ENCODE measurements around the gene UBASH3B.

The UBASH3B gene

GRCh38 chr11:122734848-122735496, 79.5 kb downstream of the UBASH3B start:
- no peak for DNase-seq

GRCh38 chr11:122737951-122738693, 82.6 kb downstream of the UBASH3B start:
- DNase-seq, result no peak

- no peak for DNase-seq
Measured at GRCh38 chr11:122741613-122742300, 86.2 kb downstream of the UBASH3B start.

- DNase-seq, result no peak
Measured at GRCh38 chr11:122742301-122743018, 86.9 kb downstream of the UBASH3B start.

- no peak for DNase-seq
Measured at GRCh38 chr11:122743097-122743741, 87.7 kb downstream of the UBASH3B start.

GRCh38 chr11:122743949-122744348, 88.4 kb downstream of the UBASH3B start:
- DNase-seq, result no peak

- DNase-seq, result no peak
Measured at GRCh38 chr11:122744357-122744756, 88.8 kb downstream of the UBASH3B start.

- no peak for DNase-seq
Measured at GRCh38 chr11:122745111-122745510, 89.6 kb downstream of the UBASH3B start.

- DNase-seq, result no peak
Measured at GRCh38 chr11:122746050-122746478, 90.5 kb downstream of the UBASH3B start.

GRCh38 chr11:122746611-122747244, 91.2 kb downstream of the UBASH3B start:
- DNase-seq, result no peak

- no peak for DNase-seq
Measured at GRCh38 chr11:122747351-122747781, 91.8 kb downstream of the UBASH3B start.

- DNase-seq, result no peak
Measured at GRCh38 chr11:122749005-122749687, 93.6 kb downstream of the UBASH3B start.

- no peak for DNase-seq
Measured at GRCh38 chr11:122750049-122750448, 94.5 kb downstream of the UBASH3B start.

GRCh38 chr11:122751292-122752070, 96.0 kb downstream of the UBASH3B start:
- no peak for DNase-seq

GRCh38 chr11:122754028-122754427, 98.5 kb downstream of the UBASH3B start:
- DNase-seq, result no peak

- no peak for DNase-seq
Measured at GRCh38 chr11:122754553-122755322, 99.2 kb downstream of the UBASH3B start.

- no peak for DNase-seq
Measured at GRCh38 chr11:122755409-122755808, 99.9 kb downstream of the UBASH3B start.

GRCh38 chr11:122755941-122756340, 100.4 kb downstream of the UBASH3B start:
- no peak for DNase-seq

- DNase-seq, result no peak
Measured at GRCh38 chr11:122756417-122756816, 100.9 kb downstream of the UBASH3B start.

- DNase-seq, result no peak
Measured at GRCh38 chr11:122757201-122757600, 101.7 kb downstream of the UBASH3B start.

Measured in NCI-H1436 treated with DMSO at 0.1 percent for 48 hours (cell line).